HL-60 (cell line): ENCODE results near the gene LDB2.

Experiments
- DNase-seq, 2 experiments: peaks; one replicate each; pipeline ENCODE4 v3.0.0-alpha.2; 2010 to 2020; ENCODE audit warnings: low read depth in 1 of 2, low spot score in 1 of 2
- H3K27ac ChIP-seq: fragments of 250-450 bp; sonication (Bioruptor Pico); replicated peaks from 2 replicates; pipeline ENCODE4 v1.5.1; 2020; ENCODE audit warnings: mild to moderate bottlenecking, moderate library complexity
- H3K27me3 ChIP-seq: fragments of 250-450 bp; sonication (Bioruptor Pico); 2 replicates; pipeline ENCODE4 v1.5.1; 2021; ENCODE audit warnings: mild to moderate bottlenecking, moderate library complexity; ENCODE audit not compliant: insufficient read depth, poor library complexity, severe bottlenecking
- H3K4me3 ChIP-seq: replicated peaks from 2 replicates; pipeline ENCODE4 v1.5.1; 2011; ENCODE audit warnings: mild to moderate bottlenecking, control low read depth, low read length; ENCODE audit not compliant: insufficient read depth
- GABPA ChIP-seq: IDR thresholded peaks from 2 replicates; pipeline ENCODE4 v1.6.1; 2012; ENCODE audit warnings: low read depth
- POLR2AphosphoS5 ChIP-seq: IDR thresholded peaks from 2 replicates; pipeline ENCODE4 v1.6.1; 2012; ENCODE audit warnings: low read depth
- SPI1 ChIP-seq: IDR thresholded peaks from 2 replicates; pipeline ENCODE4 v1.6.1; 2012; ENCODE audit warnings: low read depth, mild to moderate bottlenecking, borderline replicate concordance
- TF ChIP-seq, protein P1 (sequence below): IDR thresholded peaks from one replicate; pipeline ENCODE4 v1.5.1; 2011; ENCODE audit warnings: low read length, control low read depth, inconsistent platforms; ENCODE audit not compliant: insufficient read depth
- TF ChIP-seq, protein P2 (sequence below): IDR thresholded peaks from 2 replicates; pipeline ENCODE4 v1.6.1; 2012; ENCODE audit warnings: low read depth; ENCODE audit not compliant: insufficient replicate concordance

Gene LDB2

DNA sequence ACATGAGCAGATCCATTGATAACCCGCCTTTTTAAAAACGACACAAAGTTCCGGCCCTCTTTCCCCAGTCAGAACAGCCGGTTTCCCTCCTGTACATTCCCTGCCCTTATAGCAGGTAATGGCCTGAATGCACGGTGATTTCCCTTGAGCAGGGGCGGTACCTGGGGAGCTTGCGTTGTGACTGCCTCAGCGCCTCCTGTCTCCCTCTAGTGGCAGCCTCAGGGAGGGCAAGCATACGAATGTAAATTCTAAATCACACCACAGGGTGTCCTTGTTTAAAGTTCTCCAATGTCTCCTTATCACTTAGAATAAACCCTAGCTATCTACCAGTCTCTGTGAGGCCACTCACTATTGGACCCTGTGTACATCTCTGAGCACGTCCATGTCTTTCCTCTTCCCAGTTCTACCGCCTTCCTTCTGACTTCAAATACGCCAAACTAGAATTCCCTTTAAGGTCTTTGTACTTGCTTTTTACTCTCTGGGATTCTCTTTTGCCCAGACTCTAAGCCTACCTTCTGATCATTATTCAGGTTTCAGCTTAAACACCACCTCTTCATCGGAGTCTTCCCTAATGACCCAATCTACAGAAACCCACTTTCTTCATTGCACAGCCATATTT lies 18.4 kb upstream of the LDB2 start:
- no peak overlapping the region for H3K27ac ChIP-seq
- no peaks in the 10 kb centered on the region for H3K27me3 ChIP-seq
- TF ChIP-seq, protein P1, sequence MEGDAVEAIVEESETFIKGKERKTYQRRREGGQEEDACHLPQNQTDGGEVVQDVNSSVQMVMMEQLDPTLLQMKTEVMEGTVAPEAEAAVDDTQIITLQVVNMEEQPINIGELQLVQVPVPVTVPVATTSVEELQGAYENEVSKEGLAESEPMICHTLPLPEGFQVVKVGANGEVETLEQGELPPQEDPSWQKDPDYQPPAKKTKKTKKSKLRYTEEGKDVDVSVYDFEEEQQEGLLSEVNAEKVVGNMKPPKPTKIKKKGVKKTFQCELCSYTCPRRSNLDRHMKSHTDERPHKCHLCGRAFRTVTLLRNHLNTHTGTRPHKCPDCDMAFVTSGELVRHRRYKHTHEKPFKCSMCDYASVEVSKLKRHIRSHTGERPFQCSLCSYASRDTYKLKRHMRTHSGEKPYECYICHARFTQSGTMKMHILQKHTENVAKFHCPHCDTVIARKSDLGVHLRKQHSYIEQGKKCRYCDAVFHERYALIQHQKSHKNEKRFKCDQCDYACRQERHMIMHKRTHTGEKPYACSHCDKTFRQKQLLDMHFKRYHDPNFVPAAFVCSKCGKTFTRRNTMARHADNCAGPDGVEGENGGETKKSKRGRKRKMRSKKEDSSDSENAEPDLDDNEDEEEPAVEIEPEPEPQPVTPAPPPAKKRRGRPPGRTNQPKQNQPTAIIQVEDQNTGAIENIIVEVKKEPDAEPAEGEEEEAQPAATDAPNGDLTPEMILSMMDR = peak; percentile 89
- TF ChIP-seq, protein P2, sequence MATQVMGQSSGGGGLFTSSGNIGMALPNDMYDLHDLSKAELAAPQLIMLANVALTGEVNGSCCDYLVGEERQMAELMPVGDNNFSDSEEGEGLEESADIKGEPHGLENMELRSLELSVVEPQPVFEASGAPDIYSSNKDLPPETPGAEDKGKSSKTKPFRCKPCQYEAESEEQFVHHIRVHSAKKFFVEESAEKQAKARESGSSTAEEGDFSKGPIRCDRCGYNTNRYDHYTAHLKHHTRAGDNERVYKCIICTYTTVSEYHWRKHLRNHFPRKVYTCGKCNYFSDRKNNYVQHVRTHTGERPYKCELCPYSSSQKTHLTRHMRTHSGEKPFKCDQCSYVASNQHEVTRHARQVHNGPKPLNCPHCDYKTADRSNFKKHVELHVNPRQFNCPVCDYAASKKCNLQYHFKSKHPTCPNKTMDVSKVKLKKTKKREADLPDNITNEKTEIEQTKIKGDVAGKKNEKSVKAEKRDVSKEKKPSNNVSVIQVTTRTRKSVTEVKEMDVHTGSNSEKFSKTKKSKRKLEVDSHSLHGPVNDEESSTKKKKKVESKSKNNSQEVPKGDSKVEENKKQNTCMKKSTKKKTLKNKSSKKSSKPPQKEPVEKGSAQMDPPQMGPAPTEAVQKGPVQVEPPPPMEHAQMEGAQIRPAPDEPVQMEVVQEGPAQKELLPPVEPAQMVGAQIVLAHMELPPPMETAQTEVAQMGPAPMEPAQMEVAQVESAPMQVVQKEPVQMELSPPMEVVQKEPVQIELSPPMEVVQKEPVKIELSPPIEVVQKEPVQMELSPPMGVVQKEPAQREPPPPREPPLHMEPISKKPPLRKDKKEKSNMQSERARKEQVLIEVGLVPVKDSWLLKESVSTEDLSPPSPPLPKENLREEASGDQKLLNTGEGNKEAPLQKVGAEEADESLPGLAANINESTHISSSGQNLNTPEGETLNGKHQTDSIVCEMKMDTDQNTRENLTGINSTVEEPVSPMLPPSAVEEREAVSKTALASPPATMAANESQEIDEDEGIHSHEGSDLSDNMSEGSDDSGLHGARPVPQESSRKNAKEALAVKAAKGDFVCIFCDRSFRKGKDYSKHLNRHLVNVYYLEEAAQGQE = no peak
- TF ChIP-seq POLR2AphosphoS5 = no peak
- no peak overlapping the region for H3K4me3 ChIP-seq
- DNase-seq = peak; percentile 17 to 68

DNA sequence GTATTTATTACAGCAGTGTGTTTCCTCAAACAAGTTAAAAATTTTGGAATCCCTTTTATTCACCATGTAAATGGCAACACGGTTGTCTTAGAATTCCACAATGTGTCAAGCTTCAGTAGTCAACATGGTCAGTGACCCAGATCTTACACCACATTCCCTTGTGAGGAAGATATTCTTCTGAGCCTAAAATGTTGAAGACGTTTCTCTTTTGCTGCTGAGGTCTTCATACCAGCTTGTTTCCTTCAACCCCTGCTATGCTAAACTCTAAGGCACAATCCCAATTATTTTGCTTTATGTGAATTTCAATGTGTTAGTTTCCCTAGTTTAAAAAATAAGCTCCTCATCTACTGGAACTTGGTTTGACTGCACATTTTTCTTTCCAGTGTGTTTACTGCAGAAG lies 17.6 kb upstream of the LDB2 start:
- Histone ChIP-seq H3K27me3 (no peaks in the 10 kb centered on the region), H3K4me3 (no peak overlapping the region), H3K27ac (no peak overlapping the region)
- DNase-seq = no peak
- TF ChIP-seq SPI1 = no peak
- TF ChIP-seq, protein P1 = no peak
- TF ChIP-seq, protein P2 = no peak
- no peak for TF ChIP-seq GABPA

DNA sequence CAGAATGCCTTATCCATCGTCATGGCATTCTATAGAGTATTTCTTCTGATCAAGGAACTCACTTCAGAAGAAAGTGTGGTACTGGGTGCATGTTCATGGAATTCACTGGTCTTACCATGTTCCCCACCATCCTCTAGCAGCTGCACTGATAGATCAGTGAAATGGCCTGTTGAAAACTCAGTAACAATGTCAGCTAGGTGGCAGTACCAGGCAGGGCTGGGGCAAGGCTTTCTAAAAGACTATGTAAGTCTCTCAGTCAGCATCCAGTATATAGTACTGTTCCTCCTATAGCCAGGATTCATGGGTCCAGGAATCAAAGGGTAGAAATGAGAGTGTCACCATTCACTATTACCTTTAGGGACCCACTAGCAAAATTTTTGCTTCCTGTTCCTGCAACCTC lies 15.8 kb upstream of the LDB2 start:
- Histone ChIP-seq H3K4me3 (no peak overlapping the region), H3K27me3 (no peaks in the 10 kb centered on the region), H3K27ac (no peak overlapping the region)
- DNase-seq = peak in 1 of 2 experiments; percentile 2
- TF ChIP-seq POLR2AphosphoS5 (no peak), SPI1 (no peak), GABPA (no peak)
- TF ChIP-seq, protein P2 = no peak
- TF ChIP-seq, protein P1 = no peak
